Measurements from ENCODE around the gene SLC25A29. TPM values are rescaled to one million over a fixed set of nuclear protein-coding genes. Genes with fewer than 3 reads are reported as not detected.

The SLC25A29 gene
- total and polyA plus RNA-seq, 12 donors: 11.0 to 70.7 (median 23.6) TPM

GRCh38 chr14:100336618-100337530 lies 30.6 kb upstream of the SLC25A29 start:
- Histone ChIP-seq H3K9me3 (no peaks in the 10 kb centered on the region), H3K36me3 (peaks cover 0 to 97% (median 34%) of the 10 kb centered on the region in 9 donors), H3K4me1 (peaks cover 6 to 24% (median 19%) of the 10 kb centered on the region in 9 donors), H3K27me3 (no peaks in the 10 kb centered on the region), H3K27ac (no peak overlapping the region), H3K4me3 (no peak overlapping the region)
- WGBS, 2 donors: 89 to 91% methylated on average over 18 of the region's 18 CpGs
- no peak for TF ChIP-seq CTCF (IDR thresholded peaks at IDR 0.05)
- intact Hi-C loops (cut with DNase I): no loop called here
- ATAC-seq: no peak
- no peak for DNase-seq

GRCh38 chr14:100334904-100335303 lies 28.7 kb upstream of the SLC25A29 start:
- Histone ChIP-seq H3K27ac (no peak overlapping the region), H3K4me1 (peaks cover 0 to 5% (median 1%) of the 10 kb centered on the region in 9 donors), H3K4me3 (no peak overlapping the region), H3K27me3 (no peaks in the 10 kb centered on the region), H3K9me3 (no peaks in the 10 kb centered on the region), H3K36me3 (peaks cover 0 to 77% (median 34%) of the 10 kb centered on the region in 9 donors)
- 92% methylated on average over 12 of the region's 12 CpGs for WGBS, 2 donors
- no peak for TF ChIP-seq CTCF (IDR thresholded peaks at IDR 0.05)
- no peak for DNase-seq
- intact Hi-C loops (cut with DNase I): no loop called here
- no peak for ATAC-seq

- intact Hi-C loops (cut with DNase I): no loop called here
- ATAC-seq (no peak), DNase-seq (no peak)
- Histone ChIP-seq H3K36me3 (peaks cover 0 to 68% (median 34%) of the 10 kb centered on the region in 9 donors), H3K27me3 (no peaks in the 10 kb centered on the region), H3K4me3 (no peak overlapping the region), H3K4me1 (no peaks in the 10 kb centered on the region), H3K9me3 (no peaks in the 10 kb centered on the region), H3K27ac (no peak overlapping the region)
- 81 to 85% methylated on average over 7 of the region's 7 CpGs for WGBS, 2 donors
- no peak for TF ChIP-seq CTCF (IDR thresholded peaks at IDR 0.05)
Observed at GRCh38 chr14:100333827-100334226, 27.6 kb upstream of the SLC25A29 start.

GRCh38 chr14:100333311-100333710 lies 27.1 kb upstream of the SLC25A29 start:
- no peak overlapping the region for H3K4me3 ChIP-seq
- no peaks in the 10 kb centered on the region for H3K27me3 ChIP-seq
- no peak for ATAC-seq
- H3K9me3 ChIP-seq: no peaks in the 10 kb centered on the region
- intact Hi-C loops (cut with DNase I): no loop called here
- no peak for TF ChIP-seq CTCF (IDR thresholded peaks at IDR 0.05)
- no peaks in the 10 kb centered on the region for H3K4me1 ChIP-seq
- H3K36me3 ChIP-seq: peaks cover 0 to 62% (median 31%) of the 10 kb centered on the region in 9 donors
- WGBS, 2 donors: 96 to 97% methylated on average over 8 of the region's 8 CpGs
- DNase-seq: no peak
- no peak overlapping the region for H3K27ac ChIP-seq
